Type B pancreatic cell (in vitro differentiated cells): ENCODE data around the gene TMEM121B. TPM values are rescaled to one million over a fixed set of nuclear protein-coding genes. Genes with fewer than 3 reads are reported as not detected.

Experiments used
- DNase-seq: peaks from one replicate; pipeline ENCODE4 v3.0.0; 2021; ENCODE audit warnings: mixed read lengths; ENCODE audit not compliant: unreplicated experiment; ENCODE audit errors: extremely low spot score
- H3K27ac Mint-ChIP-seq: 2 replicates; pipeline ENCODE4 v1.8.0; 2021; ENCODE audit warnings: mild to moderate bottlenecking, mixed read lengths
- H3K27me3 Mint-ChIP-seq: 2 replicates; pipeline ENCODE4 v1.8.0; 2021; ENCODE audit warnings: mixed read lengths
- H3K36me3 Mint-ChIP-seq: 2 replicates; pipeline ENCODE4 v1.8.0; 2021; ENCODE audit warnings: mixed read lengths
- H3K4me1 Mint-ChIP-seq: one replicate; pipeline ENCODE4 v1.8.0; 2021; ENCODE audit warnings: mixed read lengths; ENCODE audit not compliant: unreplicated experiment
- H3K4me3 Mint-ChIP-seq: 2 replicates; pipeline ENCODE4 v1.8.0; 2021; ENCODE audit warnings: mild to moderate bottlenecking, mixed read lengths
- H3K9me3 Mint-ChIP-seq: 2 replicates; pipeline ENCODE4 v1.8.0; 2021; ENCODE audit warnings: mixed read lengths
- total RNA-seq: library from RNA; stranded (reverse); gene quantifications from 2 replicates; pipeline ENCODE4 v1.2.1, GENCODE V29; 2021; ENCODE audit warnings: low replicate concordance
- TF ChIP-seq, protein P1 (sequence below): fragments of 200-600 bp; sonication (generic); conservative IDR thresholded peaks from 2 replicates; pipeline ENCODE4 v1.5.0; 2021; ENCODE audit warnings: antibody characterized with exemption, mild to moderate bottlenecking

TMEM121B gene
- total RNA-seq, 1 donor from 2014 or later, result 2.9 TPM

DNA sequence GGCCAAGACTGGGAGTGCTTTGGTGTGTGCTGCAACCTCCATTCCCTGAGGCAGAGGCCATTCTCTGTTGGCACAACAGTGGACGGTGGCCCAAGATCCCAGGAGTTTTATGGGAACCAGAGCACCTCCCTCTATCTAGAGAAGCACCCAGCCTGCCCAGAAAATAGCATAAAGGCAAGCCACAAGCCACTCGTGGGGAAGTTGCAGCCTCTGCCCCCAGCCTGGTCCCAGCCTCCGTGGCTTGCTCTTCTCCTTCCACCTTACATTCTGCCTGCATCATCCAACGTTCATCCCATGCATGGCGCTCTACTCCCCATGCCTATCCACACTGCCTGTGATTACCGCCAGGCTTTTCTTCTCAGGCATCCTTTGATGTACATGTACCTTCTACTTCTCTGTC lies 20.5 kb downstream of the TMEM121B start:
- no peaks in the 10 kb centered on the region for H3K9me3 Mint-ChIP-seq
- TF ChIP-seq, protein P1, sequence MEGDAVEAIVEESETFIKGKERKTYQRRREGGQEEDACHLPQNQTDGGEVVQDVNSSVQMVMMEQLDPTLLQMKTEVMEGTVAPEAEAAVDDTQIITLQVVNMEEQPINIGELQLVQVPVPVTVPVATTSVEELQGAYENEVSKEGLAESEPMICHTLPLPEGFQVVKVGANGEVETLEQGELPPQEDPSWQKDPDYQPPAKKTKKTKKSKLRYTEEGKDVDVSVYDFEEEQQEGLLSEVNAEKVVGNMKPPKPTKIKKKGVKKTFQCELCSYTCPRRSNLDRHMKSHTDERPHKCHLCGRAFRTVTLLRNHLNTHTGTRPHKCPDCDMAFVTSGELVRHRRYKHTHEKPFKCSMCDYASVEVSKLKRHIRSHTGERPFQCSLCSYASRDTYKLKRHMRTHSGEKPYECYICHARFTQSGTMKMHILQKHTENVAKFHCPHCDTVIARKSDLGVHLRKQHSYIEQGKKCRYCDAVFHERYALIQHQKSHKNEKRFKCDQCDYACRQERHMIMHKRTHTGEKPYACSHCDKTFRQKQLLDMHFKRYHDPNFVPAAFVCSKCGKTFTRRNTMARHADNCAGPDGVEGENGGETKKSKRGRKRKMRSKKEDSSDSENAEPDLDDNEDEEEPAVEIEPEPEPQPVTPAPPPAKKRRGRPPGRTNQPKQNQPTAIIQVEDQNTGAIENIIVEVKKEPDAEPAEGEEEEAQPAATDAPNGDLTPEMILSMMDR, result no peak
- H3K4me3 Mint-ChIP-seq, result no peak overlapping the region
- DNase-seq, result no peak
- no peaks in the 10 kb centered on the region for H3K4me1 Mint-ChIP-seq
- H3K27me3 Mint-ChIP-seq, result no peaks in the 10 kb centered on the region
- peaks cover 4% of the 10 kb centered on the region for H3K36me3 Mint-ChIP-seq
- no peak overlapping the region for H3K27ac Mint-ChIP-seq

DNA sequence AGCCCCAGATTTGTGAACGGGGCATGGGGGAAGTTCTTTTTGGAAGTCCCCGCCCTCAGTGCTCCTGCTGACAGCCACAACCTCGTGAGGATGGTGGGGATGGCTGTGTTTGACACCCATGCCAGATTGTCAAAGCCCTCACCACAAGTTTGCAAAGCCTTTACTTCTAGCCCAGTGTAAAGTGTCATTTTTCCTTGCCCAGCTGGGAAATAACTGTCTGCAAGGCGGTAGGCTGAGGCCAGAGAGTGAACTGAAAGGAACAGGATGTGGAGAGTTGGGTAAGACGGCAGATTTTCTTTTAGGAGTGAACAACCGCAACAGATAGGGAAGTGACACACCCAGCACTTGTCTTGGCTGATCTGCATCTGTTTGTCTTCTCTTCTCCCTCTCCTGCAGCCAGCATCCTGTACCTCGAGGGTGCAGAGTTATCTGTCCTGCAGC lies 22.8 kb downstream of the TMEM121B start:
- TF ChIP-seq, protein P1, result no peak
- no peak for DNase-seq
- H3K36me3 Mint-ChIP-seq, result peaks cover 4% of the 10 kb centered on the region
- no peak overlapping the region for H3K27ac Mint-ChIP-seq
- no peaks in the 10 kb centered on the region for H3K4me1 Mint-ChIP-seq
- H3K4me3 Mint-ChIP-seq, result no peak overlapping the region
- no peaks in the 10 kb centered on the region for H3K27me3 Mint-ChIP-seq
- H3K9me3 Mint-ChIP-seq, result no peaks in the 10 kb centered on the region

DNA sequence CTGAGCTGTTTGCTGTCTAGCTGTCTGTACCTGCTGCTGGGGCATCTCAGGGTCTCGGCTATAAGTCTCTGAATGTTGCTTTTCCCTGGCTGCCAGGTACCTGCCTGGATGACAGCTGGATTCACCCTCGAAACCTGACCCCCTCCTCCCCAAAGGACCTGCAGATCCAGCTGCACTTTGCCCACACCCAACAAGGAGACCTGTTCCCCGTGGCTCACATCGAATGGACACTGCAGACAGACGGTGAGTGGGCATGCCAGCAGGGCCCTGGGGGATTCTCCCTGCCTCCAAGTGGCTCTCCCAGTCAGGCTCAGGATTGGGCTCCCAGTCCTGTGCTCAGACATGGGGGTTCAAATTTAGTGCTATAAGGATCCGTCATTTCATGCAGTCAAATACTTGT lies 23.5 kb downstream of the TMEM121B start:
- TF ChIP-seq, protein P1, result no peak
- no peak overlapping the region for H3K27ac Mint-ChIP-seq
- no peak overlapping the region for H3K4me3 Mint-ChIP-seq
- H3K36me3 Mint-ChIP-seq, result peaks cover 4% of the 10 kb centered on the region
- no peaks in the 10 kb centered on the region for H3K27me3 Mint-ChIP-seq
- no peak for DNase-seq
- H3K9me3 Mint-ChIP-seq, result no peaks in the 10 kb centered on the region
- no peaks in the 10 kb centered on the region for H3K4me1 Mint-ChIP-seq

DNA sequence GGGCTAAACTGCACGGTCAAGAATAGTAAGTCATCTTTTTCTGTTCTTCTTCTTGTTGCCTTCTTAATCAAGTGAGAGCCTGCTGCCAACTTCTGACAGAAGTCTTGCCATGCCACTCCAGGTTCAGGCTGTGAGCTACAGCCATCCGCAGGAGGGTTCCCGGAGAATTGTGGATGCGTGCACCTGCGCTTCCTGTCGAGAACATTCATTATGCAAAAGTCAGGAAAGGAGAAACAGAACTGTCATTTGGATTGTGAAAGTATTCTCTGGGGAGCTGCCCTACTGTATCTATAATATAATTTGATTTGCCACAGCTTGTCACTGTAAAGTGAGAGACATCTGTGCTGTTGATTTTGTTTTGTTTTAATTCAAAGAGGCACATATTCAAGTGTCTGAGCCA lies 24.1 kb downstream of the TMEM121B start:
- Mint-ChIP-seq H3K4me1 (no peaks in the 10 kb centered on the region), H3K9me3 (no peaks in the 10 kb centered on the region), H3K4me3 (no peak overlapping the region), H3K36me3 (peaks cover 4% of the 10 kb centered on the region), H3K27me3 (no peaks in the 10 kb centered on the region), H3K27ac (no peak overlapping the region)
- no peak for DNase-seq
- TF ChIP-seq, protein P1, result no peak

DNA sequence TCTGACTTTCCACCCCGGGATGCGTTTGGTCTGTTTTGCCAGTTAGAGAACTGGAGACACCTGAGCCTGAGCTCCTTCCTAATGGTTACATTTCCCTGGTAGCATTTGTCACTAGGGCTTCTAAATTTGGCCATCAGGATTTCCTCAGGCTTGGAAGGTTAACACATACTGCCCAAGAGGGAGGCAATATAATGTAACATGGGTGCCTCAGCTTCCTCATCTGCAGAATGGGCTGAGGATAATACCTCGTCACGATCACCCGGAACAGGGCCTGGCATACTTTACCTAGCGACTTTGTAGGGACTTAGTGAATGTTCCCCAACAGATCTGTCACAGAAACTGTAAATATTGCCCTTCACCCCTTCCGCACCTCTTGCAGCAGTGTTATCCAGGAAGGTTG lies 25.1 kb downstream of the TMEM121B start:
- Mint-ChIP-seq H3K9me3 (no peaks in the 10 kb centered on the region), H3K27ac (no peak overlapping the region), H3K4me3 (no peak overlapping the region), H3K36me3 (peaks cover 4% of the 10 kb centered on the region), H3K4me1 (no peaks in the 10 kb centered on the region), H3K27me3 (no peaks in the 10 kb centered on the region)
- TF ChIP-seq, protein P1, result no peak
- no peak for DNase-seq

DNA sequence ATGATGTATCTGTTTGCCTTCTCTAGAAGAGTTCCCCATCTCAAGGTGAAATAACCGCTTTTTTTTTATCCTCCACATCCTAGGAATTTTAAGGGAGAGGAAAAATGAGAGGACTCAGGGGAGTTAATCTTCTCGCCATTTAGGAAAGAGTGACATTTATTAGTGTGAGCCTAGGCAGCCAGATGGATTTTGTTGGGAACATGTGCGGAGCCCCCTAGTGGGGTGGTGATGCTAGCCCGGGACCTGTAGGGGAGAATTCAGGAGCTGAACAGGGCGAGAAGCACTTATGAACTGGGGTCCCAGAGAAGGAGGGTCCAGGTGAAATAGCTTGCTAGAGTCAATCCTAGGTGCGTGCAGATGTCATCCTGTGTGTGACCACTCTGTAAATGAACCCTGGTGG lies 25.6 kb downstream of the TMEM121B start:
- no peaks in the 10 kb centered on the region for H3K36me3 Mint-ChIP-seq
- TF ChIP-seq, protein P1, result peak; percentile 64
- DNase-seq, result no peak

More for the DNA sequence above, 25.6 kb downstream of the TMEM121B start:
- no peaks in the 10 kb centered on the region for H3K9me3 Mint-ChIP-seq
- H3K27me3 Mint-ChIP-seq, result no peaks in the 10 kb centered on the region
- H3K27ac Mint-ChIP-seq, result no peak overlapping the region
- no peaks in the 10 kb centered on the region for H3K4me1 Mint-ChIP-seq
- H3K4me3 Mint-ChIP-seq, result no peak overlapping the region
